SU-DHL-6 (cell line): ENCODE results near the gene LRP6.

Experiments
- CTCF ChIP-seq: fragments of 200-600 bp; sonication (generic); IDR thresholded peaks from one replicate; pipeline ENCODE4 v1.5.1; 2017; ENCODE audit warnings: antibody characterized with exemption, mild to moderate bottlenecking, low read length, moderate library complexity; ENCODE audit not compliant: insufficient read depth, poor library complexity, severe bottlenecking
- EZH2phosphoT487 ChIP-seq: fragments of 200-600 bp; sonication (generic), shearing (Covaris generic); conservative IDR thresholded peaks from 2 replicates; pipeline ENCODE4 v1.6.1; 2018; ENCODE audit warnings: mild to moderate bottlenecking, antibody characterized with exemption, low read length, moderate library complexity, mixed read lengths

- TF ChIP-seq CTCF = no peak
- no peak for TF ChIP-seq EZH2phosphoT487
Observed at GRCh38 chr12:12249216-12250050, 17.4 kb downstream of the LRP6 start.
